Mesenchymal stem cell (in vitro differentiated cells and primary cell): ENCODE measurements around the gene IGFL3.

Source experiments
- DNase-seq: peaks from one replicate; pipeline ENCODE4 v3.0.0-alpha.2; 2013
- H2AFZ ChIP-seq: one replicate; pipeline ENCODE4 v1.6.1; 2013; ENCODE audit warnings: low read depth, mild to moderate bottlenecking, control low read depth, inconsistent platforms, low read length, moderate library complexity
- H2AK5ac ChIP-seq: 2 replicates; pipeline ENCODE4 v1.6.1; 2013; ENCODE audit warnings: low read length, moderate library complexity, mild to moderate bottlenecking, inconsistent platforms; ENCODE audit not compliant: severe bottlenecking
- H2BK120ac ChIP-seq: one replicate; pipeline ENCODE4 v1.6.1; 2013; ENCODE audit warnings: low read depth, mild to moderate bottlenecking, inconsistent platforms, low read length, moderate library complexity
- H2BK12ac ChIP-seq, 2 experiments: one replicate each; pipeline ENCODE4 v1.6.1; 2013; ENCODE audit warnings: inconsistent platforms in 2 of 2, low read length in 2 of 2, mild to moderate bottlenecking in 2 of 2, moderate library complexity in 2 of 2, control low read depth in 1 of 2
- H2BK15ac ChIP-seq: one replicate; pipeline ENCODE4 v1.6.1; 2013; ENCODE audit warnings: mild to moderate bottlenecking, low read depth, inconsistent platforms; ENCODE audit not compliant: poor library complexity, severe bottlenecking
- H2BK5ac ChIP-seq: 2 replicates; pipeline ENCODE4 v1.6.1; 2013; ENCODE audit warnings: low read depth, mild to moderate bottlenecking, low read length, control low read depth, inconsistent platforms; ENCODE audit not compliant: poor library complexity, severe bottlenecking
- H3K14ac ChIP-seq, 2 experiments: one replicate each; pipeline ENCODE4 v1.6.1; 2013; ENCODE audit warnings: inconsistent platforms in 2 of 2, low read length in 2 of 2, control low read depth in 1 of 2, mild to moderate bottlenecking in 1 of 2, moderate library complexity in 1 of 2
- H3K18ac ChIP-seq, 2 experiments: one replicate each; pipeline ENCODE4 v1.6.1; 2013; ENCODE audit warnings: inconsistent platforms in 2 of 2, low read length in 2 of 2, control low read depth in 1 of 2, low read depth in 1 of 2, mild to moderate bottlenecking in 1 of 2
- H3K23ac ChIP-seq, 2 experiments: one replicate each; pipeline ENCODE4 v1.6.1; 2013; ENCODE audit warnings: inconsistent platforms in 2 of 2, low read length in 2 of 2, mild to moderate bottlenecking in 2 of 2, moderate library complexity in 2 of 2, control low read depth in 1 of 2
- H3K27ac ChIP-seq: 2 replicates; pipeline ENCODE4 v1.5.1; 2013; ENCODE audit warnings: mild to moderate bottlenecking, moderate library complexity, low read length, control low read depth, inconsistent platforms; ENCODE audit not compliant: poor library complexity, severe bottlenecking
- H3K27me3 ChIP-seq, 2 experiments: 2 replicates each; pipeline versions ENCODE4 v1.6.1 to v1.7.0; 2013; ENCODE audit warnings: low read length in 2 of 2, mild to moderate bottlenecking in 2 of 2, moderate library complexity in 2 of 2, control low read depth in 1 of 2, inconsistent platforms in 1 of 2; ENCODE audit not compliant: control insufficient read depth in 1 of 2, insufficient read depth in 1 of 2
- H3K36me3 ChIP-seq, 2 experiments: 2 replicates each; pipeline versions ENCODE4 v1.6.1 to v1.7.0; 2013; ENCODE audit warnings: low read length in 2 of 2, control low read depth in 1 of 2, inconsistent platforms in 1 of 2, low read depth in 1 of 2, mild to moderate bottlenecking in 1 of 2; ENCODE audit not compliant: insufficient read depth in 2 of 2, control insufficient read depth in 1 of 2
- H3K4ac ChIP-seq, 2 experiments: one replicate each; pipeline ENCODE4 v1.6.1; 2013; ENCODE audit warnings: inconsistent platforms in 2 of 2, low read length in 2 of 2, mild to moderate bottlenecking in 2 of 2, moderate library complexity in 2 of 2, control low read depth in 1 of 2, low read depth in 1 of 2
- H3K4me1 ChIP-seq: 2 replicates; pipeline ENCODE4 v1.6.1; 2013; ENCODE audit warnings: low read depth, low read length, control low read depth; ENCODE audit not compliant: control insufficient read depth, insufficient read depth
- H3K4me2 ChIP-seq: 2 replicates; pipeline ENCODE4 v1.6.1; 2013; ENCODE audit warnings: low read length, mild to moderate bottlenecking, inconsistent platforms; ENCODE audit not compliant: poor library complexity, severe bottlenecking
- H3K4me3 ChIP-seq, 2 experiments: 2 replicates each; pipeline versions ENCODE4 v1.5.1 to v1.7.0; 2013; ENCODE audit warnings: low read length in 2 of 2, mild to moderate bottlenecking in 2 of 2, control low read depth in 1 of 2, low read depth in 1 of 2; ENCODE audit not compliant: insufficient read depth in 1 of 2
- H3K79me1 ChIP-seq: replicated peaks from 2 replicates; pipeline ENCODE4 v1.6.1; 2013; ENCODE audit warnings: mild to moderate bottlenecking, control low read depth, low read length, inconsistent platforms; ENCODE audit not compliant: poor library complexity, severe bottlenecking
- H3K9ac ChIP-seq: 2 replicates; pipeline ENCODE4 v1.7.0; 2013; ENCODE audit warnings: mild to moderate bottlenecking, low read length, moderate library complexity
- H3K9me3 ChIP-seq: 2 replicates; pipeline ENCODE4 v1.7.0; 2013; ENCODE audit warnings: mild to moderate bottlenecking, low read length; ENCODE audit not compliant: control insufficient read depth
- H4K8ac ChIP-seq: one replicate; pipeline ENCODE4 v1.6.1; 2013; ENCODE audit warnings: inconsistent platforms, mild to moderate bottlenecking, low read length, moderate library complexity
- H4K91ac ChIP-seq: one replicate; pipeline ENCODE4 v1.6.1; 2013; ENCODE audit warnings: mild to moderate bottlenecking, low read length, inconsistent platforms
- WGBS: methylation state at CpG from one replicate; pipeline ENCODE4 v1.1.7; 2013; ENCODE audit warnings: mixed read lengths; 5-methylcytosine and 5-hydroxymethylcytosine counted together

Gene IGFL3

GRCh38 chr19:46125447-46125846, 959 bp upstream of the IGFL3 start:
- Histone ChIP-seq H3K9ac (no peak overlapping the region), H2BK5ac (no peak overlapping the region), H3K36me3 (no peaks in the 10 kb centered on the region), H4K8ac (no peak overlapping the region), H3K4me3 (no peak overlapping the region), H3K27me3 (peaks cover 14 to 17% of the 10 kb centered on the region in 2 experiments), H3K14ac (no peak overlapping the region), H2BK12ac (no peak overlapping the region), H3K4me1 (no peaks in the 10 kb centered on the region), H2AK5ac (peak overlapping the region; percentile 22), H3K23ac (no peak overlapping the region), H3K9me3 (no peaks in the 10 kb centered on the region), H3K79me1 (no peaks in the 10 kb centered on the region), H3K4me2 (no peak overlapping the region), H2BK120ac (no peak overlapping the region), H3K18ac (peak overlapping the region in 1 of 2 experiments; percentile 29), H2AFZ (no peak overlapping the region), H3K4ac (no peak overlapping the region), H2BK15ac (no peak overlapping the region), H4K91ac (no peak overlapping the region), H3K27ac (no peak overlapping the region)
- no peak for DNase-seq
- WGBS: 96% methylated on average over 2 of the region's 4 CpGs

GRCh38 chr19:46118136-46118535, 6.4 kb downstream of the IGFL3 start:
- no peak overlapping the region for H2AK5ac ChIP-seq
- no peak overlapping the region for H3K4me2 ChIP-seq
- no peak overlapping the region for H3K18ac ChIP-seq
- H3K23ac ChIP-seq: no peak overlapping the region
- H2BK12ac ChIP-seq: no peak overlapping the region
- H3K27me3 ChIP-seq: peaks cover 6 to 54% of the 10 kb centered on the region in 2 experiments
- no peak for DNase-seq
- no peaks in the 10 kb centered on the region for H3K79me1 ChIP-seq
- H2BK15ac ChIP-seq: no peak overlapping the region
- no peak overlapping the region for H4K91ac ChIP-seq
- no peak overlapping the region for H3K4ac ChIP-seq
- no peak overlapping the region for H2AFZ ChIP-seq
- H2BK120ac ChIP-seq: no peak overlapping the region
- H3K9ac ChIP-seq: no peak overlapping the region
- no peak overlapping the region for H3K14ac ChIP-seq
- WGBS: 70% methylated on average over 1 of the region's 3 CpGs
- H4K8ac ChIP-seq: no peak overlapping the region
- H3K36me3 ChIP-seq: peaks cover 0 to 2% of the 10 kb centered on the region in 2 experiments
- H2BK5ac ChIP-seq: no peak overlapping the region
- H3K27ac ChIP-seq: no peak overlapping the region
- no peaks in the 10 kb centered on the region for H3K9me3 ChIP-seq
- H3K4me1 ChIP-seq: peaks cover 6% of the 10 kb centered on the region
- H3K4me3 ChIP-seq: no peak overlapping the region

- H4K91ac ChIP-seq: no peak overlapping the region
- H3K9ac ChIP-seq: no peak overlapping the region
- no peak overlapping the region for H2BK12ac ChIP-seq
- H2BK120ac ChIP-seq: no peak overlapping the region
- no peak overlapping the region for H3K4me3 ChIP-seq
- no peaks in the 10 kb centered on the region for H3K79me1 ChIP-seq
- peaks cover 16 to 63% of the 10 kb centered on the region in 2 experiments for H3K27me3 ChIP-seq
- no peak overlapping the region for H4K8ac ChIP-seq
- no peak overlapping the region for H3K23ac ChIP-seq
- DNase-seq: no peak
- peaks cover 6% of the 10 kb centered on the region for H3K4me1 ChIP-seq
- H3K4me2 ChIP-seq: no peak overlapping the region
- H3K27ac ChIP-seq: no peak overlapping the region
- H2AK5ac ChIP-seq: no peak overlapping the region
- no peak overlapping the region for H2AFZ ChIP-seq
- no peak overlapping the region for H3K18ac ChIP-seq
- no peak overlapping the region for H3K4ac ChIP-seq
- H2BK5ac ChIP-seq: no peak overlapping the region
- H2BK15ac ChIP-seq: no peak overlapping the region
- H3K36me3 ChIP-seq: peaks cover 0 to 2% of the 10 kb centered on the region in 2 experiments
- no peaks in the 10 kb centered on the region for H3K9me3 ChIP-seq
- no peak overlapping the region for H3K14ac ChIP-seq
- WGBS: 89% methylated on average over 3 of the region's 3 CpGs
Observed at GRCh38 chr19:46116121-46116520, 8.4 kb downstream of the IGFL3 start.

- DNase-seq: peak; percentile 61
- no peak overlapping the region for H3K14ac ChIP-seq
- H3K9me3 ChIP-seq: no peaks in the 10 kb centered on the region
- H2BK5ac ChIP-seq: peak overlapping the region; percentile 11
- no peak overlapping the region for H2BK120ac ChIP-seq
- H2AK5ac ChIP-seq: peak overlapping the region; percentile 26
- peak overlapping the region; percentile 72 for H3K27ac ChIP-seq
- H3K36me3 ChIP-seq: peaks cover 0 to 2% of the 10 kb centered on the region in 2 experiments
- peak overlapping the region; percentile 62 for H4K8ac ChIP-seq
- no peak overlapping the region for H3K23ac ChIP-seq
- no peaks in the 10 kb centered on the region for H3K79me1 ChIP-seq
- no peak overlapping the region for H4K91ac ChIP-seq
- H3K4me1 ChIP-seq: peaks cover 6% of the 10 kb centered on the region
- no peak overlapping the region for H3K4ac ChIP-seq
- WGBS: 85% methylated on average over 8 of the region's 9 CpGs
- H3K4me3 ChIP-seq: no peak overlapping the region
- no peak overlapping the region for H2AFZ ChIP-seq
- H3K9ac ChIP-seq: no peak overlapping the region
- H2BK12ac ChIP-seq: no peak overlapping the region
- H2BK15ac ChIP-seq: no peak overlapping the region
- no peak overlapping the region for H3K18ac ChIP-seq
- H3K4me2 ChIP-seq: no peak overlapping the region
- peaks cover 16 to 63% of the 10 kb centered on the region in 2 experiments for H3K27me3 ChIP-seq
Observed at GRCh38 chr19:46115396-46116106, 8.9 kb downstream of the IGFL3 start.
